HFF-Myc (cell line): ENCODE results near the gene RCOR1.
"Not testable (repeated sequence)": the region's sequence is repeated elsewhere in the genome, so short reads cannot be mapped to it uniquely, and the experiment has no call there.

Experiments
- DNase-seq: peaks from one replicate; pipeline ENCODE4 v3.0.0-alpha.2; 2011; ENCODE audit warnings: low read depth; ENCODE audit errors: extremely low read depth
- H3K4me3 ChIP-seq: replicated peaks from 2 replicates; pipeline ENCODE4 v1.5.1; 2011; ENCODE audit warnings: low read depth, mild to moderate bottlenecking, control low read depth, low read length
- TF ChIP-seq, protein P1 (sequence below): IDR thresholded peaks from 2 replicates; pipeline ENCODE4 v1.5.1; 2012; ENCODE audit warnings: mild to moderate bottlenecking, low read depth, low read length, control low read depth; ENCODE audit errors: missing control alignments

Gene RCOR1

DNA sequence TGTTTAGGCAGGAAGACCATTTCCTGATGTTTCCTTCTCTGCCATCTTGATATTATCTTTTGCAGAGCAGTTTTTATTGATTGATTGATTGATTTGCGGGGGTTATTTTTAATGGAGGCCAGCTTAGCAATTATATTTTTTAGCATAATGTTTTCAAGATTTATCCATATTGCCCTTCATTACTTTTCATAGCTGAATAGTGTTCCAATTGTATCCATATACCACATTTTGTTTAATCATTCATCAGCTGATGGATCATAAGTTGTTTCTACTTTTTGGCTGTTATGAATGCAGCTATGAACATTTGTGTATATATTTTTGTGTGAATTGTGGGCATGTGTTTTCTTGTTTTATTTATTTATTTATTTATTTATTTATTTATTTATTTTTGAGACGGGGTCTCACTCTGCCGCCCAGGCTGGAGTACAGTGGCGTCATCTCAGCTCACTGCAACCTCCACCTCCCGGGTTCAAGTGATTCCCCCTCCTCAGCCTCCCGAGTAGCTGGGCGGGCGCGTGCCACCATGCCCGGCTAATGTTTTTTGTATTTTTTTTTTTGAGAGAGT is 20.9 kb upstream of the RCOR1 start:
- TF ChIP-seq, protein P1, sequence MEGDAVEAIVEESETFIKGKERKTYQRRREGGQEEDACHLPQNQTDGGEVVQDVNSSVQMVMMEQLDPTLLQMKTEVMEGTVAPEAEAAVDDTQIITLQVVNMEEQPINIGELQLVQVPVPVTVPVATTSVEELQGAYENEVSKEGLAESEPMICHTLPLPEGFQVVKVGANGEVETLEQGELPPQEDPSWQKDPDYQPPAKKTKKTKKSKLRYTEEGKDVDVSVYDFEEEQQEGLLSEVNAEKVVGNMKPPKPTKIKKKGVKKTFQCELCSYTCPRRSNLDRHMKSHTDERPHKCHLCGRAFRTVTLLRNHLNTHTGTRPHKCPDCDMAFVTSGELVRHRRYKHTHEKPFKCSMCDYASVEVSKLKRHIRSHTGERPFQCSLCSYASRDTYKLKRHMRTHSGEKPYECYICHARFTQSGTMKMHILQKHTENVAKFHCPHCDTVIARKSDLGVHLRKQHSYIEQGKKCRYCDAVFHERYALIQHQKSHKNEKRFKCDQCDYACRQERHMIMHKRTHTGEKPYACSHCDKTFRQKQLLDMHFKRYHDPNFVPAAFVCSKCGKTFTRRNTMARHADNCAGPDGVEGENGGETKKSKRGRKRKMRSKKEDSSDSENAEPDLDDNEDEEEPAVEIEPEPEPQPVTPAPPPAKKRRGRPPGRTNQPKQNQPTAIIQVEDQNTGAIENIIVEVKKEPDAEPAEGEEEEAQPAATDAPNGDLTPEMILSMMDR, result no peak
- no peak for DNase-seq
- H3K4me3 ChIP-seq, result no peak overlapping the region

DNA sequence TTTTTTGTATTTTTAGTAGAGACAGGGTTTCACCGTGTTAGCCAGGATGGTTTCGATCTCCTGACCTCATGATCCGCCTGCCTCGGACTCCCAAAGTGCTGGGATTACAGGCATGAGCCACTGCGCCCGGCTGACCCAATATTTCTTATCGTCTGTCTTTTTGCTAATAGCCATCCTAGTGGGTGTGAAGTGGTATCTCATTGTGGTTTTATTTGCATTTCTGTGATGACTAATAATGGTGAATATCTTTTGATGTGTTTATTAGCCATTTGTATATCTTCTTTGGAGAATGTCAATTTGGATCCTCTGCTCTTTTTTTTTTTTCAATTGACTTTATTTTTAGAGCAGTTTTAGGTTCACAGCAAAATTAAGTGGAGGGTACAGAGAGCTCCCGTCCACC is 19.3 kb upstream of the RCOR1 start:
- not testable (repeated sequence) for H3K4me3 ChIP-seq, DNase-seq

DNA sequence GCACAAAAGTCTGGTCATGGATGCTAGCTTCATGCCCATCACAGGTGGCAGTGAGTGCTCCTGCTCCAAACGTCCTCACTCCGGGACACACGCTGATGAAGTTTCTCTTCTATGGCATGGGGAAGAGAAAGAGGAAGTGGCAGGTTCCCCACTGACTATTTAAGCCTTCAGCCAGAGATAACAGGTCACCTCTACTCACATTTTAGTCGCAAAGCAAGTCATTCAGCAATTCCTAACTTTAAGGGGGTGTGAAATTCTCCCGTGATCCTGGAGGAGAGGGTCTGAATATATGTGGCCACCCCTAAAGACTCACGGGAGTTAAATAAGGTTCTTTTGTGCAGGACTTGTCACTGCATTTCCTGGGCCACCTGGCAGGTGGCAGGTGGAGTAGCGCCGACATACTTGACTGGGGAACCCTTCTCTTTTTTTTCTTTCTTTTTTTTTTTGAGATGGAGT is 18.8 kb upstream of the RCOR1 start:
- no peak for DNase-seq
- H3K4me3 ChIP-seq, result no peak overlapping the region
- TF ChIP-seq, protein P1, result no peak

DNA sequence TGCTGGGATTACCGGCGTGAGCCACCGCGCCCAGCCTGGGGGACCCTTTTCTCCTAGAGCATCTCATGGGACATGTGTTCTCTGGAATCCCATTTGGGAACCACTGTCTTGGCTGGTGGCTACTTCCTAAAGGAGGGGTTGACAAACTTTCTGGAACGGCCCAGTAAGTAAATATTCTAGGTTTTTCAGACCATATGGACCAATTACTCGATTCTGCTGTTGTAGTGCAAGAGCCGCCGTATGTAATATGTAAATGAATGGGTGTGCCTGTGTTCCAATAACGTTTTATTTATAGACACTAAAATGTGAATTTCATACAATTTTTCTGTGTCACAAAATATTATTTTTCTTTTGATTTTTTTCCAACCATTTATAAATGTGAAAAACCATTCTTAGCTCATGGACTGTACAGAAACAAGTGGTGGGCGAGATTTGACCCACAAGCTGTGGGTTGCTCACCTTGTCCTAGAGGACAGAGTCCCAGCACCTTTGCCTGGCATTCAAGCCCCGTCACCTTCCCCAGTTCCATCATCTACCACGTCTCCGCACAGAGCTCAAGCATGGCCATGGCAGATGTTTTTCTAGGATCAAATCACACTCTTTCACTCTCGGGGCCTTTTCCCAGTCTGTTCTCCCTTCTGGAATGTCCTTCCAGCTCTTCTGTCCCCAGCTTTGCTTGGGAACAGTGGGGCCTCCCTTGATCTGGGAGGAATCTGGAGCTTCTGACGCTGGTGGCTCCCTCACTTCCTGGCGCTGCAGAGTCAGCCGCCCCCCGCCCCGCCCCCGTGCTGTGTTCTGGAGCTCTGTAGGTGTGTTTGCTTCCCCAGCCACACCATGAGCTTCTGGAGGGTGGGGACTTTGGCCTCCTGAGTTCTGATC is 17.9 kb upstream of the RCOR1 start:
- TF ChIP-seq, protein P1, result no peak
- no peak overlapping the region for H3K4me3 ChIP-seq
- DNase-seq, result no peak

DNA sequence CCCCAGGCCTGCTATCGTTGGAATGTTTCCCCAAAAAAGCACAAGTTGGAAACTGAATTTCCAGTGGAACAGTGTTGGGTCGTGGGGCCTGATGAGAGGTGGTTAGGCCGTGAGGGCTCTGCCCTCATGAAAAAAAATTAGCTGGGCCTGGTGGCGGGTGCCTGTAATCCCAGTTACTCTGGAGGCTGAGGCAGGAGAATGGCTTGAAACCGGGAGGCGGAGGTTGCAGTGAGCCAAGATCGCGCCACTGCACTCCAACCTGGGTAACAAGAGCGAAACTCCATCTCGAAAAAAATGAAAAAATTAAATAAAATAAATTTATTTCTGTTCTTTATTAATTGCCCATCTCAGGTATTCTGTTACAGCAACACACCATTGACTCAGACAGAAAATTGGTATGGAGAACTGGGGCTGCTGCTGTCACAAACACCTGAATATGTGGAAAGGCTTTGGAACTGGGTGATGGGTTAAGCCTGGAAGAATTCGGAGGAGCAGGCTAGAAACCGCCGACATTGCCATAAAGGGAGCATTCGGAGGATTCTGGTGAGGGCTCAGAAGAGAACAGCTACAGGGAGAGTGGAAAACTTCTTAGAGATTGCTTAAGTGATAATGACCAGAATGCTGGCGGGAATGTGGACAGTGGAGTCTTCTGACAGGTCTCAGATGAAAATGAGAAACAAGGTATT is 17.1 kb upstream of the RCOR1 start:
- TF ChIP-seq, protein P1, result no peak
- no peak overlapping the region for H3K4me3 ChIP-seq
- no peak for DNase-seq

DNA sequence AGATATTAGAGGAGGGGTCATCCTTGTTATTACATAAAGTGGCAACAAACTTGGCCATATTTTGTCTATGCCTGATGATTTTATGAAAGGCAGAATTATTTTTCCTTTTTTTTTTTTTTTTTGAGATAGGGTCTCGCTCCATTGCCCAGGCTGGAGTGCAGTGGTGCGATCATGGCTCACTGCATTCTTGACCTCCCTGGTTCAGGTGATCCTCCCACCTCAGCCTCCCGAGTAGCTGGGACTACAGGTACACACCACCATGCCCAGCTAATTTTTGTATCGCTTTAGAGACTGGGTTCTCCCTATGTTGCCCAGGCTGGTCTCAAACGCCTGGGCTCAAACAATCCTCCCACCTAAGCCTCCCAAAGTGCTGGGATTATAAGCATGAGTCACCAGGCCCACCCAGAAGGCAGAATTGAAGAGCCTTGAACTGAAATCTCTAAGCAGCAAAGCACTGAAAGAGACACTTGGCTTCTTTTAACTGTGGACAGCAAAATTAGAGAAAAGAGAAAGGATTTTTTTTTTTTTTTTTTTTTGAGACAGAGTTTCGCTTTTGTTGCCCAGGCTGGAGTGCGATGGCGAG is 16.5 kb upstream of the RCOR1 start:
- not testable (repeated sequence) for H3K4me3 ChIP-seq, DNase-seq

DNA sequence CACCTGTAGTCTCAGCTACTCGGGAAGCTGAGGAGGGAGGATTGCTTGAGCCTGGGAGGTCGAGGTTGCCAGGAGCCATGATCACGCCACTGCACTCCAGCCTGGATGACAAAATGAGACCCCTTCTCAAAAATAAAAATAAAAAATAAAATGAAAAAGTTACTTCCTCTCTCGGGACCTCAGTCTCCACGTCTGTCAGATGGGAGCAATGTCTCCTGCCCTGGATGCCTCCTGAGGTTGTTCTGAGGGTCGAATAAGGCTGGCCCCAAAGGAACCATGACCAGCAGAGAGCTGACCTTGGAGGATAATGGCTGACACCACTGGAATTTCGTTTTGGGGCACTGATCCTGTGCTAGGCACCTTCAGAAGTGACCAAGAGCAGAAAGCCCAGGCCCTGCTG is 13.6 kb upstream of the RCOR1 start:
- TF ChIP-seq, protein P1, result no peak
- DNase-seq, result no peak
- no peak overlapping the region for H3K4me3 ChIP-seq
